Peyer's patch (tissue), 4 donors: ENCODE data around the gene DCUN1D1. TPM values are rescaled to one million over a fixed set of nuclear protein-coding genes. Genes with fewer than 3 reads are reported as not detected.

Experiments used
- DNase-seq, 3 donors: peaks; one replicate each; pipeline ENCODE4 v3.0.0-alpha.2; 2017 to 2019
- H3K27ac ChIP-seq, 4 donors: fragments of 200-600 bp; sonication (generic); one replicate each; pipeline ENCODE4 v1.5.1; 2016 to 2019
- H3K27me3 ChIP-seq, 2 donors: fragments of 200-600 bp; sonication (generic); one replicate each; pipeline ENCODE4 v1.5.1; 2019
- H3K36me3 ChIP-seq, 3 donors: fragments of 200-600 bp; sonication (generic); one replicate each; pipeline ENCODE4 v1.5.1; 2016 to 2019
- H3K4me1 ChIP-seq, 4 donors: fragments of 200-600 bp; sonication (generic); one replicate each; pipeline ENCODE4 v1.5.1; 2016 to 2019
- H3K4me3 ChIP-seq, 4 donors: fragments of 200-600 bp; sonication (generic); 1 replicate in 3 of 4; 2 replicates in 1 of 4; pipeline ENCODE4 v1.5.1; 2016 to 2019; ENCODE audit warnings: mild to moderate bottlenecking in 1 of 4
- H3K9me3 ChIP-seq, 4 donors: fragments of 200-600 bp; sonication (generic); one replicate each; pipeline ENCODE4 v1.5.1; 2016 to 2019; ENCODE audit warnings: mild to moderate bottlenecking in 1 of 4
- CTCF ChIP-seq, 6 experiments: fragments of 450-650 bp in 4 of 6; fragments of 200-600 bp in 2 of 6; sonication (generic) in 1 of 6; IDR thresholded peaks; one replicate each; pipeline ENCODE4 v1.5.1; 2017 to 2019; ENCODE audit warnings: antibody characterized with exemption in 6 of 6, mild to moderate bottlenecking in 3 of 6, moderate library complexity in 1 of 6
- POLR2A ChIP-seq, 2 donors: fragments of 450-650 bp; IDR thresholded peaks; one replicate each; pipeline ENCODE4 v1.5.1; 2017; ENCODE audit warnings: antibody characterized with exemption in 2 of 2, mild to moderate bottlenecking in 2 of 2, moderate library complexity in 2 of 2
- total RNA-seq, 4 donors: library from RNA; depleted of rRNA; stranded (reverse); fragments of >200 nt; gene quantifications; one replicate each; pipeline ENCODE4 v1.1.0, GENCODE V29; 2016

DCUN1D1 gene
- total RNA-seq, 4 donors from 2014 or later, result 11.2 to 27.2 (median 19.9) TPM

GRCh38 chr3:182910936-182911781, 69.2 kb downstream of the DCUN1D1 start:
- Histone ChIP-seq H3K4me1 (no peaks in the 10 kb centered on the region), H3K4me3 (no peak overlapping the region), H3K27me3 (no peaks in the 10 kb centered on the region), H3K36me3 (peaks cover 0 to 25% (median 0%) of the 10 kb centered on the region in 3 donors), H3K27ac (no peak overlapping the region), H3K9me3 (no peaks in the 10 kb centered on the region)
- TF ChIP-seq CTCF (IDR thresholded peaks at IDR 0.05) (no peak), POLR2A (IDR thresholded peaks at IDR 0.05) (no peak)
- no peak for DNase-seq

GRCh38 chr3:182909318-182910040, 70.9 kb downstream of the DCUN1D1 start:
- Histone ChIP-seq H3K4me3 (no peak overlapping the region), H3K27ac (no peak overlapping the region), H3K36me3 (peaks cover 0 to 36% (median 0%) of the 10 kb centered on the region in 3 donors), H3K9me3 (no peaks in the 10 kb centered on the region), H3K27me3 (no peaks in the 10 kb centered on the region), H3K4me1 (no peaks in the 10 kb centered on the region)
- DNase-seq, result no peak
- TF ChIP-seq CTCF (IDR thresholded peaks at IDR 0.05), result peak in 4 of 6 experiments; percentile 35 to 49 (median 40)
- no peak for TF ChIP-seq POLR2A (IDR thresholded peaks at IDR 0.05)

- Histone ChIP-seq H3K36me3 (peaks cover 0 to 35% (median 0%) of the 10 kb centered on the region in 3 donors), H3K4me1 (no peaks in the 10 kb centered on the region), H3K9me3 (no peaks in the 10 kb centered on the region), H3K4me3 (no peak overlapping the region), H3K27me3 (no peaks in the 10 kb centered on the region), H3K27ac (no peak overlapping the region)
- DNase-seq, result no peak
- TF ChIP-seq POLR2A (IDR thresholded peaks at IDR 0.05) (no peak), CTCF (IDR thresholded peaks at IDR 0.05) (no peak)
These were observed 71.9 kb downstream of the DCUN1D1 start for GRCh38 chr3:182908471-182908870.

DNA sequence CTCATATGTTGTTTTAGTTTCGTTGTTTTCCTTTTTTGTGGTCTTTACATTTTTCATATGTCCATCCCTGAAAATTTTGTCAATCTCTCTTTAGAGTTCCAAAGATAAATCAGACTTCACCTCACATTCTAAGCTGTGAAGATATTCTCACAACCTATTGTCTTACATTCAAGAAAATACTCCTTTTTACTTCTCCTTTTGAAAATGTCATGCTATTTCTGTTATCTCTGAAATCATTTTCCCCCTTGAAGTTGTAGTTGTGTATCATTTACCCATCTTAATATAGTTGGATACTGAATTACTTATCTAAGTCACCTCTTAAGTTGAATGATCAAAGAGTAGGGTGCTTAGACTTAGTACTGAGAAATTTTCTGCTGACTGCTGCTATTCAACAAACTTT, 74.3 kb downstream of the DCUN1D1 start:
- H3K4me3 ChIP-seq, result no peak overlapping the region
- H3K27me3 ChIP-seq, result no peaks in the 10 kb centered on the region
- H3K27ac ChIP-seq, result no peak overlapping the region
- H3K4me1 ChIP-seq, result no peaks in the 10 kb centered on the region
- H3K36me3 ChIP-seq, result peaks cover 0 to 48% (median 0%) of the 10 kb centered on the region in 3 donors
- H3K9me3 ChIP-seq, result no peaks in the 10 kb centered on the region
- TF ChIP-seq CTCF (IDR thresholded peaks at IDR 0.05) (no peak), POLR2A (IDR thresholded peaks at IDR 0.05) (no peak)
- DNase-seq, result no peak

DNA sequence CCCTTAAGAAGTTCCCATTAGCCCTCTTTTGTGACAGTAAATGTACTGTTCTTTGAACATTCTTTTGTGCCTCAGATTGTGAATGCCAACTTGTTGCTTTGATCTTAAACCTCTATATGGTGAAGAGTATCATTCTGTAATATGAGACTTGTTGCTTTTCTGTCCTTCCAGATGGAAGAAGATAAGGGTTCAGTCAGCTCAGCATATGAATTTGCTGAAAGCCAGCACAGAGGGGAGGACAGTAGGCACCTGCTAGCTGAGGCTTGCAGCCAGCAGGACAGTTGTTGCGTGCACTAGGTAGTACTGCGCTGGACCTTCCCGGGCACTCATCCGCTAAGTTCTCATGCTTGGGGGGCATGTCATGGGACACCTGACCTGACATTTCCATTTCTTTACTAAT, 74.7 kb downstream of the DCUN1D1 start:
- peaks cover 0 to 52% (median 0%) of the 10 kb centered on the region in 3 donors for H3K36me3 ChIP-seq

More for the DNA sequence above, 74.7 kb downstream of the DCUN1D1 start:
- Histone ChIP-seq H3K4me1 (no peaks in the 10 kb centered on the region), H3K9me3 (no peaks in the 10 kb centered on the region), H3K27ac (no peak overlapping the region), H3K4me3 (no peak overlapping the region), H3K27me3 (no peaks in the 10 kb centered on the region)
- no peak for DNase-seq
- TF ChIP-seq CTCF (IDR thresholded peaks at IDR 0.05) (no peak), POLR2A (IDR thresholded peaks at IDR 0.05) (no peak)
